C4-2B (cell line): ENCODE data around the gene OR10A6.

Experiments used
- CTCF ChIP-seq: fragments of 450-650 bp; conservative IDR thresholded peaks from 2 replicates; pipeline ENCODE4 v1.5.1; 2017; ENCODE audit warnings: mild to moderate bottlenecking
- ZFX ChIP-seq: fragments of 450-650 bp; IDR thresholded peaks from 2 replicates; pipeline ENCODE4 v1.6.1; 2017

GRCh38 chr11:7892059-7892699 lies 38.9 kb downstream of the OR10A6 start:
- no peak for TF ChIP-seq CTCF
- no peak for TF ChIP-seq ZFX
